Duodenal mucosa (tissue), 2 donors: ENCODE results near the gene CSNK1D.

Experiments
- H3K27ac ChIP-seq: one replicate; pipeline ENCODE4 v1.7.0; 2013; ENCODE audit warnings: low read depth, low read length
- H3K27me3 ChIP-seq, 2 donors: one replicate each; pipeline ENCODE4 v1.7.0; 2013; ENCODE audit warnings: low read length in 2 of 2, control low read depth in 1 of 2; ENCODE audit not compliant: insufficient read depth in 2 of 2, control insufficient read depth in 1 of 2
- H3K36me3 ChIP-seq, 2 donors: one replicate each; pipeline ENCODE4 v1.7.0; 2013; ENCODE audit warnings: low read length in 2 of 2, control low read depth in 1 of 2; ENCODE audit not compliant: insufficient read depth in 2 of 2, control insufficient read depth in 1 of 2
- H3K4me1 ChIP-seq, 2 donors: one replicate each; pipeline ENCODE4 v1.7.0; 2013; ENCODE audit warnings: low read length in 2 of 2, control low read depth in 1 of 2; ENCODE audit not compliant: insufficient read depth in 2 of 2, control insufficient read depth in 1 of 2
- H3K4me3 ChIP-seq, 2 donors: one replicate each; pipeline ENCODE4 v1.7.0; 2013; ENCODE audit warnings: low read length in 2 of 2, low read depth in 1 of 2
- H3K9ac ChIP-seq, 2 donors: one replicate each; pipeline ENCODE4 v1.7.0; 2013; ENCODE audit warnings: low read length in 2 of 2, low read depth in 1 of 2
- H3K9me3 ChIP-seq, 2 donors: one replicate each; pipeline ENCODE4 v1.7.0; 2013; ENCODE audit warnings: low read length in 2 of 2, control low read depth in 1 of 2; ENCODE audit not compliant: control insufficient read depth in 1 of 2

The CSNK1D gene

DNA sequence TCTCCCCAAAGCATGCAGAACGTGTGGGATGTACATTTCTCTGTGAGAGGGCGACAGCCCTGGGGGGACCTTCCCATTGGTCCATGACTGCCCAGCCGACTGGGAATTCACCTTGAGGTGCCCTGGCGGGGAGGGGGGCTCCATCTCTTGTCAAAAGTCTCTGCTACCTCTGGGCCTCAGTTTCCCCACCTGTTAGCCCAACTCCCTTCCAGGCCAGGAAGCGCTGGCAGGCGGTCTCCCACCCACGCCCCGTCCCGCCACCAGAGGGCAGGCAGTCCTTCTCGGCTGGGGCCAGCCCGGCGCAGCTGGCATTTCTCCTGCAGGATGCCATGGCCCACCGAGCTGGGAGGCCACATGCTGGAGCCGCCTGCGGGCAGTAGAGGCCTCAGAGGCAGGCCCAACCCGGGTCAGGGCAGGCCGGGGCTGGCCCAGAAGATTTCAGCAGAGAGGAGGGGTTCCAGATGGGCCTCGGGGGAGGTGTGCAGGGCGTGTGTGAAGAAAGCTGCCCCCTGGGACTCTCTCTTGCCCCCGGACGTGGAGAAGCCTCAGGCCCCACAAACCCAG lies 27.3 kb upstream of the CSNK1D start:
- Histone ChIP-seq H3K9ac (no peak overlapping the region), H3K27ac (no peak overlapping the region), H3K27me3 (no peaks in the 10 kb centered on the region), H3K36me3 (no peaks in the 10 kb centered on the region), H3K4me1 (peaks cover 41 to 49% of the 10 kb centered on the region in 2 donors), H3K4me3 (no peak overlapping the region), H3K9me3 (no peaks in the 10 kb centered on the region)

- H3K9ac ChIP-seq, result no peak overlapping the region
- no peak overlapping the region for H3K27ac ChIP-seq
- H3K4me3 ChIP-seq, result no peak overlapping the region
- no peaks in the 10 kb centered on the region for H3K36me3 ChIP-seq
- H3K4me1 ChIP-seq, result peaks cover 44 to 52% of the 10 kb centered on the region in 2 donors
- H3K9me3 ChIP-seq, result no peaks in the 10 kb centered on the region
- no peaks in the 10 kb centered on the region for H3K27me3 ChIP-seq
Observed at GRCh38 chr17:82300228-82300627, 26.7 kb upstream of the CSNK1D start.

DNA sequence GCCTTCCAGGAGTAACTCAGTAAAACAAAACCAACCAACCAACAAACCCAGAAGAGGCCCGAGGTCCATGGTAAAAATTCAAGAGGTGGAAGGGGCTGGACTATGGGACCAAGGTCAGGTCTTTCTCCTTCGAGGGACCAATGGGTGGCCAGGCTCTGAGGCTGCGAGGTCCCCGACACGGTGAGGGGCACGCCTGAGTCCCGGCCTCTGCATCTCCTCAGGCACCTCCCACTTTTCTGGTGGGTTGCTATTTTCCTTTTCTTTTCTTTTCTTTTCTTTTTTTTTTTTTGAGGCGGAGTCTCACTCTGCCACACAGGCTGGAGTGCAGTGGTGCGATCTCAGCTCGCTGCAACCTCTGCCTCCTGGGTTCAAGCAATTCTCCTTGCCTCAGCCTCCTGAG lies 26.0 kb upstream of the CSNK1D start:
- Histone ChIP-seq H3K27me3 (no peaks in the 10 kb centered on the region), H3K4me1 (peaks cover 51 to 59% of the 10 kb centered on the region in 2 donors), H3K27ac (no peak overlapping the region), H3K9ac (no peak overlapping the region), H3K36me3 (no peaks in the 10 kb centered on the region), H3K4me3 (no peak overlapping the region), H3K9me3 (no peaks in the 10 kb centered on the region)

DNA sequence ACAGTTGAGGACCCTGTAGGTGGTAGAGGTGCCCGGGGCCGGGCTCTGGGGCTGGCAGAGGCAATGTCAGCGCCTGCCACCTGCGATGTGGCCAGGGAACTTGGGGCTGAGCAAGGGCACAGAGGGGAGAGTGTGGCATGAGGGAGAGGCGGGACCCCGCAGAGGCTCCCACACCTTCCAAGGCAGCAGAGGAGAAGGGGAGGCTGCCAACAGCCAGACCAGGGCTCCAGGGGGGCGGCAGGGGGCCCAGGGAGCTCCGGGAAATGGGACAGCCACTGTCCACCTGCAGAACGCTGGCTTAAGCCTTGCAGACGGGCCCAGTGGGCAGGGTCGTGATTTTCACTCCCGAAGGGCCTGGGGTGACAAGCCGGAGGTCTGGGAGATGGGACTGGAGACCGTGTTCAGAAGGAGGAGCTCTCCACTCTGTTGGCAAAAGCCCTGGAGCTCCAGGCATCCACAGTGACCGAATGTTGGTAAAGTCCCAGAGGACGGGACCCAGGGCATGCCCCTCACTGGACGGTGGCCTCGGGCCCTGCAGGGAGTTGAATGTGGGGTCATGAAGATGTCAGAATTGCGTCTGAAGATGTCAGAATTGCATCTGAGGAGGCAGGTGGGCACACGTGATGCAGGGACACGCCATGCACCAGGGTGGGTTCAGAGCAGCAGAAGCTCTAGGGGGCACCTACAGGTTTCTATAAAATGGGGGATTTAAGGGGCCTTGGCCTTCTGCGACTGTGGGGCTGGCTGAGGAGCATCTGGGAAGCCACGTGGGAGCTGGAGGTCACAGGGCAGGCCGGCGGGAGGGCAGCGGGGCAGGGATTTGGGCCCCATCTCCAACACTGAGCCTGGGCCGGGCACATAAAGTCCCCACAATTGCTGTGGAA lies 25.3 kb upstream of the CSNK1D start:
- Histone ChIP-seq H3K27ac (peak overlapping the region; percentile 86), H3K27me3 (no peaks in the 10 kb centered on the region), H3K9ac (peak overlapping the region; percentile 72 to 91), H3K4me1 (peaks cover 58 to 66% of the 10 kb centered on the region in 2 donors), H3K36me3 (no peaks in the 10 kb centered on the region), H3K4me3 (peak overlapping the region; percentile 58 to 84), H3K9me3 (no peaks in the 10 kb centered on the region)

GRCh38 chr17:82297714-82298537 lies 24.4 kb upstream of the CSNK1D start:
- H3K27me3 ChIP-seq, result no peaks in the 10 kb centered on the region
- peak overlapping the region; percentile 72 to 91 for H3K9ac ChIP-seq
- H3K9me3 ChIP-seq, result no peaks in the 10 kb centered on the region
- H3K27ac ChIP-seq, result peak overlapping the region; percentile 86
- H3K4me3 ChIP-seq, result peak overlapping the region; percentile 58 to 84
- H3K36me3 ChIP-seq, result no peaks in the 10 kb centered on the region
- H3K4me1 ChIP-seq, result peaks cover 51 to 61% of the 10 kb centered on the region in 2 donors

- Histone ChIP-seq H3K4me1 (peaks cover 48 to 60% of the 10 kb centered on the region in 2 donors), H3K9ac (peak overlapping the region; percentile 72 to 91), H3K27ac (peak overlapping the region; percentile 86), H3K9me3 (no peaks in the 10 kb centered on the region), H3K27me3 (no peaks in the 10 kb centered on the region), H3K4me3 (peak overlapping the region; percentile 58 to 84), H3K36me3 (no peaks in the 10 kb centered on the region)
Observed at GRCh38 chr17:82297280-82297713, 23.8 kb upstream of the CSNK1D start.

- Histone ChIP-seq H3K4me3 (peak overlapping the region; percentile 58 to 84), H3K36me3 (no peaks in the 10 kb centered on the region), H3K27me3 (no peaks in the 10 kb centered on the region), H3K9ac (peak overlapping the region; percentile 72 to 91), H3K27ac (peak overlapping the region; percentile 86), H3K9me3 (no peaks in the 10 kb centered on the region), H3K4me1 (peaks cover 53 to 66% of the 10 kb centered on the region in 2 donors)
Observed at GRCh38 chr17:82296511-82297279, 23.2 kb upstream of the CSNK1D start.

DNA sequence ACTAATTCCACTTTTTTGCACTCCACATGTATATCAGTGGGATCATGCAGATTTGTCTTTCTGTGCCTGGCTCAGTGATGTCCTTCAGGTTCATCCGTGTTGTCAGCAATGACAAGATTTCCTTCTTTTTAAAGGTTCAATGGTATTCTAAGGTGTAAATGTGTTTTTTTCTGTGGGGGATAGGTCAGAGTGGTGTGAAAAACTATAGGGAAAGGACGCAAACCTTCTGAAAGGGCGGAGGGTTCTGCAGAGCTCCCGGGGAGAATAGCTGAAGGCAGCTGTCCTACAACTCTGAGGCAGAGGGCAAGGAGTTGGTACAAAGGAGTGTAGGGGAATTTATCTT lies 21.9 kb upstream of the CSNK1D start:
- Histone ChIP-seq H3K27ac (peak overlapping the region; percentile 77), H3K9me3 (no peaks in the 10 kb centered on the region), H3K36me3 (no peaks in the 10 kb centered on the region), H3K4me3 (peak overlapping the region in 1 of 2 donors; percentile 53), H3K27me3 (no peaks in the 10 kb centered on the region), H3K4me1 (peaks cover 54 to 61% of the 10 kb centered on the region in 2 donors), H3K9ac (no peak overlapping the region)

DNA sequence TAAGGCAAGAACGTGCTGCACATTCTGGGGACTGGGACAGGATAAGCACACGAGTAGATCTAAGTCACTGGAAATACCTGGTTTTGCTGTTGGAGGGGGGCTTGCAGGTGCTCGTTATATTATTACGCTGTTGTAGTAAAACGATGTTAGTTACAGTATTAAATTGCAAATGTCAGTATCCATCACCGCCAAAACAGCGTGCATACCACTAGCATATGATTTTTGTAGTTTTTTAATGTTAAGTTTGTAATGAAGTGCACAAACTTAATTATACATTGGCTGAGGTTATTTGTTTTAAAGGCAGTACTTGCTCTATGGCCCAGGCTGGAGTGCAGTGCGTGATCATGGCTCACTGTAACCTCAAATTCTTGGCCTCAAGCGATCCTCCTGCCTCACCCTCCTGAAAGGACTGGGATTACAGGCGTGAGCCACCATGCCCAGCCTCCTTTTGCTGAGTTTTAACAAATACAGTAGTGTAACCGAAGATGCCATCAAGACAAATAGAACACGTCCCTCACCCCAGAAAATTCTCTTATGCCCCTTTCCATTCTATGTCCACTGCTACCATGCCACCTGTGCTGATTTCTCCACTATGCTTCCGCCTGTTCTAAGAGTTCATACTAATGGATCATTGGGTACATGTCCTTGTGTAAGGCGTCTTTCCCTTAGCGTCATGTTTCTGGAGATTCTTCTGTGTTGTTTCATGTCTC lies 20.7 kb upstream of the CSNK1D start:
- H3K27me3 ChIP-seq, result no peaks in the 10 kb centered on the region
- peak overlapping the region; percentile 49 for H3K27ac ChIP-seq
- peak overlapping the region; percentile 24 to 41 for H3K9ac ChIP-seq
- peak overlapping the region; percentile 21 to 60 for H3K4me3 ChIP-seq
- no peaks in the 10 kb centered on the region for H3K9me3 ChIP-seq
- H3K36me3 ChIP-seq, result no peaks in the 10 kb centered on the region
- H3K4me1 ChIP-seq, result peaks cover 54 to 62% of the 10 kb centered on the region in 2 donors
